ENCODE data around the gene C10orf90. TPM values are rescaled to one million over a fixed set of nuclear protein-coding genes. Genes with fewer than 3 reads are reported as not detected.

C10orf90 gene
- total and polyA plus RNA-seq, 2 of the 8 experiments (the other 6 are each of a cell fraction or from before 2014, with no cell fraction given), result 0.21 TPM; not detected in 1

DNA sequence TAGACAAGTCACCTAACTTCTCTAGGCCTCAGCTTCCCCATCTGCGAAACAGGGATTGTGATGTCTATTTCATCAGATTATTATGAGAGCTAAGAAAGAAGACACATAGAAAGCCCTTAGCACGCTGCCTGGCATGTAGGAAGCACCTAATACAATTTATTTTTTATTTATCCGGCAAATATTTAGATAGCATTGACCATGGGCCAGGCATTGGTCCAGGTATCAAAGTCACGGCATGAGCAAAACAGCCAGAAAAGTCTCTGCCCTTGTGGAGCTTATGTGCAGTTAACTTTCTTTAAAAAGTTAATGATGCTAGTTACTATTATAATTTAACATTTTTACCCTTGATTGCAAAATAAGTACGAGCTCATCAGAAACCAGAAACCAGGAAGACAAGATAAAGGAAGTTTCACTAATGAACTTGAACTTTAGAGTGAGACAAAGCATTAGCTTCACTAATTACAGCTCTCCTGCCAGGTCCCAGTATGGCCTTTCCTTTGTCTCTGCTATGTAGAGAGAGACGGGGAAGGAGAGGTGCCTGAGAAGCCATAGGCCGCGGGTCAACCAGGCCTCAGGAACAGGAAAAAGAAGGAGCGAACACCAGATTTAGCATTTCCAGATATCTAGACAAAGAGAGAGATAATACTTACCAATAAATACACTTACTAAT lies 142.7 kb downstream of the C10orf90 start:
- H3K4me2 ChIP-seq (ENCODE audit: insufficient read depth in 1 of 2, low read depth in 2 of 2, low read length in 2 of 2), result no peak overlapping the region
- no peaks in the 10 kb centered on the region for H4K20me1 ChIP-seq (replicated peaks in 1 of 2; ENCODE audit: control insufficient read depth in 1 of 2, insufficient read depth in 2 of 2, low read length in 2 of 2)
- no peak overlapping the region for H3K23ac ChIP-seq (ENCODE audit: insufficient read length)
- no peak overlapping the region for H3K14ac ChIP-seq (ENCODE audit: insufficient read length)
- H3K27ac ChIP-seq (ENCODE audit: low read depth, low read length), result no peak overlapping the region
- H3K23me2 ChIP-seq (ENCODE audit: low read depth, low read length), result no peaks in the 10 kb centered on the region; the same call in 1 of the 2 replicates
- POLR2A ChIA-PET (ENCODE audit: partially characterized antibody), result interaction anchor here (0.7 kb wide), 1 partner anchor 9 kb away, joined by 3 read pairs; no protein-coding TSS in a partner anchor
- no peaks in the 10 kb centered on the region for H3K79me2 ChIP-seq (ENCODE audit: control insufficient read depth in 1 of 2, insufficient read depth in 2 of 2, low read length in 2 of 2)
- H2BK120ac ChIP-seq (replicated peaks; ENCODE audit: low read depth, low read length), result no peak overlapping the region
- no peaks in the 10 kb centered on the region for H3K27me3 ChIP-seq (replicated peaks in 1 of 4; ENCODE audit: control insufficient read depth in 3 of 4, extremely low read depth in 1 of 4, insufficient read depth in 3 of 4, low read length in 3 of 4)
- H4K91ac ChIP-seq (replicated peaks; ENCODE audit: insufficient read length, low read length), result no peak overlapping the region
- no peak overlapping the region for H3K4ac ChIP-seq (replicated peaks; ENCODE audit: insufficient read length, low read depth, low read length)
- H2BK15ac ChIP-seq (ENCODE audit: low read length), result no peak overlapping the region
- no peak overlapping the region for H3K9ac ChIP-seq (replicated peaks in 1 of 4; ENCODE audit: extremely low read depth in 1 of 4, low read depth in 3 of 4, low read length in 3 of 4)
- TF ChIP-seq EGR1 (IDR thresholded peaks at IDR 0.05; ENCODE audit: borderline replicate concordance, low read depth, low read length) (no peak), BACH1 (IDR thresholded peaks at IDR 0.05; ENCODE audit: low read length) (no peak)
- no peak overlapping the region for H2BK12ac ChIP-seq (ENCODE audit: low read depth, low read length)
- no peak overlapping the region for H3K4me3 ChIP-seq (ENCODE audit: extremely low read depth in 1 of 4, insufficient read depth in 2 of 4, low read depth in 3 of 4, low read length in 4 of 4)
- 95% methylated on average over 9 of the region's 9 CpGs; no CpG with 5 or more reads in 1 of the 2 experiments for WGBS, 2 experiments (ENCODE audit: extremely low coverage in 1 of 2, insufficient coverage in 1 of 2, insufficient read length in 1 of 2, insufficient replicate concordance in 2 of 2, low coverage in 1 of 2, low lambda C conversion rate in 2 of 2, missing lambda C conversion rate in 1 of 2)
- no peak overlapping the region for H3K18ac ChIP-seq (ENCODE audit: extremely low read depth, low read length)
- H3K56ac ChIP-seq (replicated peaks; ENCODE audit: insufficient read length, low read depth, low read length), result no peak overlapping the region
- no peak overlapping the region for H2AFZ ChIP-seq (ENCODE audit: low read length)
- DNase-seq (ENCODE audit: low read depth in 1 of 2, low spot score in 2 of 2) (no peak), FAIRE-seq (no peak)
- no peak overlapping the region for H2AK5ac ChIP-seq (ENCODE audit: low read depth, low read length)
- no peaks in the 10 kb centered on the region for H3K9me3 ChIP-seq (ENCODE audit: insufficient read depth in 2 of 2, low read depth in 1 of 2, low read length in 1 of 2)
- CTCF ChIA-PET (ENCODE audit: partially characterized antibody), result no interaction called here
- H3K4me1 ChIP-seq (replicated peaks in 1 of 4; ENCODE audit: control insufficient read depth in 3 of 4, insufficient read depth in 4 of 4, low read length in 3 of 4), result no peaks in the 10 kb centered on the region; a peak in 1 of 7 replicates
- H4K8ac ChIP-seq (ENCODE audit: extremely low read depth, insufficient read depth, low read length), result no peak overlapping the region
- no peaks in the 10 kb centered on the region for H3K36me3 ChIP-seq (ENCODE audit: control insufficient read depth in 2 of 4, insufficient read depth in 4 of 4, low read length in 3 of 4)
- no peaks in the 10 kb centered on the region for H3K79me1 ChIP-seq (ENCODE audit: low read depth, low read length)
- no peak overlapping the region for H2BK20ac ChIP-seq (ENCODE audit: low read length)
- no peak overlapping the region for H4K5ac ChIP-seq (ENCODE audit: insufficient read length, low read depth, low read length)
- no peak overlapping the region for H2BK5ac ChIP-seq (ENCODE audit: low read depth, low read length)

All from H1 (cell line).